Fibroblast of lung (primary cell): ENCODE results near the gene GSTA2.

Experiments
- EZH2 ChIP-seq: IDR thresholded peaks from 2 replicates; pipeline ENCODE4 v1.5.1; 2012; ENCODE audit warnings: low read length, control low read depth, mild to moderate bottlenecking; ENCODE audit errors: missing control alignments
- TF ChIP-seq, protein P1 (sequence below), 2 donors: IDR thresholded peaks in 1 of 2; conservative IDR thresholded peaks in 1 of 2; 1 replicate in 1 of 2; 2 replicates in 1 of 2; pipeline ENCODE4 v1.5.1; 2011 to 2012; ENCODE audit warnings: low read length in 2 of 2, control low read depth in 1 of 2, inconsistent platforms in 1 of 2, low read depth in 1 of 2, mild to moderate bottlenecking in 1 of 2

DNA sequence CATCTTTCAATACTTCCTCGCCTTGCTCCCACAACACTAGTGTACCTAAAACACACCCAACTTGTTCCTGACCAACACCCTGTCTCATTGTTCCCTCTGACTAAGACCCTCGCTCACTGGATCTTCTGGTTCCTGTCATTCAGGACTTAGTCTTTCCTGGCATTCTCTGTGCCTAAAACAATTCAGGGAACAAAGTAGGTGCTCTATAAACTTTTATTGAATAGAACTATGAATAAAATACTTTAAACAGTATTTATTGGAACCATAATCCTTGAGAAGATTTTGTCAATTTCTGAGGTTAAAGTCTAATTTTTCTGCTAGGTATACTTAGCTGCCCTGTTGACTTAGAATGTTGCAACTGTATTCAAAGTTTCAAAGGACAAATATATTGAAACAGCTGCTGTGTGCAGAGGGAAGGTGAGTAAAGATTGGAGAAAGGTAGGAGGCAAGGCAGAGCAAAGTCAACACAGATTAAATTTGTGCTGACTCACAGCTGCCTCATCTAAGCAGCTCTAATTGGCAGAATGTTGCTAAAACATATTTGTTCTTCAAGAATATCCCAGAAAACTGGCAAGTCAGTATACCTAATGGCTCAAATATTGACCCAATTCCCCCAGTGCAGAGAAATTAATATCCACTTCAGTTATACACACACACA lies 37.6 kb downstream of the GSTA2 start:
- TF ChIP-seq, protein P1, sequence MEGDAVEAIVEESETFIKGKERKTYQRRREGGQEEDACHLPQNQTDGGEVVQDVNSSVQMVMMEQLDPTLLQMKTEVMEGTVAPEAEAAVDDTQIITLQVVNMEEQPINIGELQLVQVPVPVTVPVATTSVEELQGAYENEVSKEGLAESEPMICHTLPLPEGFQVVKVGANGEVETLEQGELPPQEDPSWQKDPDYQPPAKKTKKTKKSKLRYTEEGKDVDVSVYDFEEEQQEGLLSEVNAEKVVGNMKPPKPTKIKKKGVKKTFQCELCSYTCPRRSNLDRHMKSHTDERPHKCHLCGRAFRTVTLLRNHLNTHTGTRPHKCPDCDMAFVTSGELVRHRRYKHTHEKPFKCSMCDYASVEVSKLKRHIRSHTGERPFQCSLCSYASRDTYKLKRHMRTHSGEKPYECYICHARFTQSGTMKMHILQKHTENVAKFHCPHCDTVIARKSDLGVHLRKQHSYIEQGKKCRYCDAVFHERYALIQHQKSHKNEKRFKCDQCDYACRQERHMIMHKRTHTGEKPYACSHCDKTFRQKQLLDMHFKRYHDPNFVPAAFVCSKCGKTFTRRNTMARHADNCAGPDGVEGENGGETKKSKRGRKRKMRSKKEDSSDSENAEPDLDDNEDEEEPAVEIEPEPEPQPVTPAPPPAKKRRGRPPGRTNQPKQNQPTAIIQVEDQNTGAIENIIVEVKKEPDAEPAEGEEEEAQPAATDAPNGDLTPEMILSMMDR (conservative IDR thresholded peaks at IDR 0.05 in 1 of 2, IDR thresholded peaks at IDR 0.05 in 1 of 2; ENCODE audit: low read depth in 1 of 2, low read length in 2 of 2): no peak
- TF ChIP-seq EZH2: no peak
